Neural cell (in vitro differentiated cells): ENCODE data around the gene RCAN1.

Experiments used
- CTCF ChIP-seq: fragments of 450-650 bp; IDR thresholded peaks from 2 replicates; pipeline ENCODE4 v1.5.1; 2014; ENCODE audit warnings: antibody characterized with exemption, mild to moderate bottlenecking, moderate library complexity; ENCODE audit not compliant: poor library complexity, severe bottlenecking
- EP300 ChIP-seq: fragments of 450-650 bp; conservative IDR thresholded peaks from 2 replicates; pipeline ENCODE4 v1.6.1; 2014; ENCODE audit warnings: antibody characterized with exemption, mild to moderate bottlenecking, moderate library complexity; ENCODE audit not compliant: poor library complexity, severe bottlenecking
- POLR2AphosphoS5 ChIP-seq: IDR thresholded peaks from 2 replicates; pipeline ENCODE4 v1.6.1; 2012
- TAF1 ChIP-seq: IDR thresholded peaks from 2 replicates; pipeline ENCODE4 v1.6.1; 2012; ENCODE audit warnings: low read depth

DNA sequence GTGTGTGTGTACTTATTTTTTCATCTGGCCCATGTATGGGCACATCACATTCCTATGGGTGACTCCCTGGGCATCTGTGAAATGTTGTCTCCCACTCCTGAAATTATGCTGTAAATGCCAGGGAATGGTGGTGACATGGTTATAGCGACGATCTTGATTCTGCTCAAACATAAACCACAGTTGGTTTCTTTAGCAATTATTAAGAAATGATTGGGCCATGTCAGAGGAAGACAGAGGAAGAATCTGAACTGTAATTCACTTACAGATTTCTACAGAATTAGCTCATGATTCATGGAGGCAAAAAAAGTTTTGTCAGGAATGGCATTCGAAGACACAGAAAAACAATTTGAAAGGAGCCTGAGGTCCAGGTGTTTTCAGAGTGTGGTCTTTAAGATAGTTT, 77.1 kb downstream of the RCAN1 start:
- no peak for TF ChIP-seq CTCF
- no peak for TF ChIP-seq POLR2AphosphoS5
- no peak for TF ChIP-seq EP300
- no peak for TF ChIP-seq TAF1
